GM19467 (cell line): ENCODE measurements around the gene PLD1.
A peak's percentile ranks its signal among the peaks of the same experiment; 100 is the strongest.
"Not testable (repeated sequence)": the region's sequence is repeated elsewhere in the genome, so short reads cannot be mapped to it uniquely, and the experiment has no call there.

ENCODE experiments used
- ATAC-seq: cut with Tn5 transposase; IDR thresholded peaks from one replicate; pipeline ENCODE4 v1.9.1; 2021; ENCODE audit warnings: mild to moderate bottlenecking, moderate library complexity; ENCODE audit not compliant: unreplicated experiment

The PLD1 gene

GRCh38 chr3:171809861-171810628 lies at the start of gene PLD1:
PLD1 (minus strand) TSS chr3:171810483; CDS start chr3:171738051, 72,432 bp downstream.
- ATAC-seq: peak; percentile 51

GRCh38 chr3:171858770-171859169 lies 48.5 kb upstream of the PLD1 start:
- not testable (repeated sequence) for ATAC-seq

GRCh38 chr3:171854649-171855305 lies 44.5 kb upstream of the PLD1 start:
- ATAC-seq: no peak

DNA sequence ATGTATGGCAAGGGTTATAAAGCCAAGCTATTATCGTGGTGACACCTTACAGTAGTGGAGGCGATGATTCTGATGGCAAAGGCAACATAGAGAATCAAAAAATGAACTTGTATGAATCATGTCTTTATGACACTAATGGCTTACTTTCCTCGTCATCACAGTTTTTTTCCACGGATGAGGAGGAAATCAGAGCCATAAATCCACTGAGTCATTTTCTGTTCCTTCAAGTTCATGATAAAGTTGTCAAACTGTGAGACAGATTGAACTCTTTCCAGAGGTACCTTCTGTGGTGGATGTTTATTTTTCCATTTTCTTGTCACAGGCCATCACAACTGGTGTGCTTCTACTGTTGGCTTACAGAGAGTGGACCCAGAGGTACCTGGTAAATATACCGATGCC lies 41.4 kb upstream of the PLD1 start:
- no peak for ATAC-seq

GRCh38 chr3:171850960-171851659 lies 40.8 kb upstream of the PLD1 start:
- ATAC-seq: no peak

DNA sequence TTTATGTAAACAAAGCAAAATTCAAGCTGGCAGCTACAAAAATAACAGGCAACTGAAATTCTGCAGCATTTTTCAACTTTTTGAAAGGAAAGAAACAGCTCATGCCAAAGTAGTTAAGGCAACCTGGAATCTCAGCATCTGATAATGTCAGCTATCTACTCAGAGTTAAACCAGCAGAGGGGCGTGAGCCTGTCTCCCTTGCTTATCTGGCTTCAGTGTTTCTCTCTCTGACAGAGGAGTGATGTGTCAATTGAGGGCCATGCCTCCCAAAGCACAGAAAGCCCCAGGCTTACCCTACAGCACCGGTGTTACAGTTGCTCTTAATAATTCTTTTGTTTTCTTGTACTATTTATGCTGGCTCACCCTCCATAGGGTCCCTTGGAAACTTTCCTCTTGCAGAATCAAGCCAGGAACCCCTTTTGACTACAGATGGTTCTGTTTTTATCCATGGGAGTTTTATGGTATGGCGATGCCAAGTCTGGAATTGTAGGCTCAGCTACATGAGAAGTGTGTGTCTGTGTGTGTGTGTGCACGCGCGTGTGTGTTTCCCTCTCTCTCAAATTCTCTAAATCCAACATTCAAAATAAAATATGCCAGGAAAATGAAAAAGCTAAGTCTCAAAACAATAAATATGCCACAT lies 40.2 kb upstream of the PLD1 start:
- no peak for ATAC-seq

DNA sequence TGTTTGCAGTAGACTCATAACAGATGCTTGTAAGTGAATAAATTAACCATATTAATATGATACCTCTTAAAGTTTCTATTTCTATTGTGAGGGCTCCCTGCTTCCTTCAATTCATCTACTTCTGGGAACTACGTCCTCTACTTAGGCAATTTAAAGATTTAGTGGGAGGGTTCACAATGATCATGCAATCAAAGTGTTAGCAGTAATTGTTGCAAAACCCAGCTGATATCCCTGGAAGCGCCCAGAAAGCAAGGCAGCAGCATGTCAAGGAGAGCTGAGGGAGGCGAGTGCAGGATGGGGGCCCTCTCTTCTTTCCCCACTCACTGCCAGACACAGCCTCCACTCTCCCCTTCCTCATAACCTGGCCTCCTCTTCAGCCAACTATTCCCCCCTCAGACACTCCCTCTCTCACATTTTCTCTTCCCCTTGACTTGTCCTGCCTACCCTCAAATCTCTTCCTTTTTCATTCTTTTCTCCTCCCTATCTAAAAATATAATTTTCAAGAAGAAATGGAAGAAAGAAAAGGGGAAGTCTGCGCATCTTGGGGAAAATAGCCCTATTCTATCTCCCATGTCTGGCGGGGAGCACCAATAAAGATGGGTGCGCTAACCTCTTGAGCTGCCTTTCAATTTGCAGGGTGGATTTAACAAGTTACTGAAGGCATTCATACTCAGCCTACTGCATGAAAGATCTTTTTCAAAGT lies 39.5 kb upstream of the PLD1 start:
- ATAC-seq: no peak

DNA sequence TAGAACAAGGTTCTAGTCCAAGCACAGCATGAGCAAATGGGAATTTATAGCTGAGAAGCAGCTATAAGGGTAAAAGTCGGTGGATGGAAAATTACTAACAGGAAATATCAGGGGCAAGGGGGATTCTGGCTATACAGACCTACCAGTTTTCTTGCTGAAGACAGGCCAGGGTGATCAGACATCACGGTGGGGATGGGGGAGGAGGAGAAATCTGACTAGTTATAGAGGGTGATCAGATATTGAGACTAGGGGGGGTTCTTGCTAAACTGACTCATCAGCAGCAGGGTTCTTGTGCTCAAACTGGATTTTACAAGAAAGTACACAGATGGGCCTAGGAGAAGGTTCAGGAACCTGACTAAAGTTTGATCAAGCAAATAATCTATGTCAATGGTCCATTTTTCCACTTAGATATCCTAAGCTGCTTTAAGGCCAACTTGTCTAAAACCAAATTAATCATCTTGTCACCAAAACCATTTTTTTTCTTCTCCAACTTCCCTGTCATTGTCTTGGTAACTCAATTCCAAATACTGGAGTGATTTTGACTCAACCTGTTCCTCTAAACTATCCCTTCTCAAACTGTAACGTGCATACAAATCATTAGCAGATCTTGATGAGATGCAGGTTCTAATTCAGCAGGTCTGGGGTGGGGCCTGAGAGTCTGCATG lies 37.4 kb upstream of the PLD1 start:
- ATAC-seq: no peak

DNA sequence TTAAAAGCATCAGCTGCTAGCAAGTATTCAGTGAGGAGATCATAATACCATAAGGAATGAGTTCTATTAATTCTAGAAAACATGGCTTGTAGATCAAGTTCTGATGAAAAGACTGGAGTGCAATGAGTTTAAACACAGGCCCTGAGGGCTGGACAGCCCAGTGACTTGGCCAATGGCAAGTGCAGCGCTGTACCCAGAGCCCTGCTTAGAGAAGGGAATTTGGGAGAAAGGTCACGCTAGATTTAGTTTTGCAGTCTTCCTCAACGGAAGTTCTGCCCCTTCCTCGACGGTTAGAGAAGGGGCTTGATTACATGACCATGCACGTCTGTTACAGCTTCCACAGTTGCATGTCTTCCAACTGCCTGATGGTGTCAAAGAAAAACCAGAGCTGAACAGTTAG lies 36.9 kb upstream of the PLD1 start:
- ATAC-seq: no peak

DNA sequence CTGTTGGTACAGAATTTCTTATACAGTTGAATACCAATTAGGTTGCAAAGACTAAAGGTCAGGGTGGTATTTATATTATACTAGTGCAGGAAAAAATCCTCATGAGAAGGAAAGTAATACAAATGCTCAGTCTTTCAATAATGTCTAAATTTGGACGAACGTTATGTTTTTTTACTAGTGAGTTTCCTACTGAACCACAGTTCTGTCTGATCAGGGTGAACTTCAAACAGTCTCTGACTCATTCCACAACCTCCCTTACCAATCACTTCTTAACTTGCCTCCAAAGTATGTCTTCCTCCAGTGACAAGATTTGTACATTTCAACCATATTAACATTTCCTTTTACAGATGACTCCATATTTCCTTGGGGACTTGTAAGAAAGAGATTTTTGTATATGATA lies 36.3 kb upstream of the PLD1 start:
- peak; percentile 90 for ATAC-seq

DNA sequence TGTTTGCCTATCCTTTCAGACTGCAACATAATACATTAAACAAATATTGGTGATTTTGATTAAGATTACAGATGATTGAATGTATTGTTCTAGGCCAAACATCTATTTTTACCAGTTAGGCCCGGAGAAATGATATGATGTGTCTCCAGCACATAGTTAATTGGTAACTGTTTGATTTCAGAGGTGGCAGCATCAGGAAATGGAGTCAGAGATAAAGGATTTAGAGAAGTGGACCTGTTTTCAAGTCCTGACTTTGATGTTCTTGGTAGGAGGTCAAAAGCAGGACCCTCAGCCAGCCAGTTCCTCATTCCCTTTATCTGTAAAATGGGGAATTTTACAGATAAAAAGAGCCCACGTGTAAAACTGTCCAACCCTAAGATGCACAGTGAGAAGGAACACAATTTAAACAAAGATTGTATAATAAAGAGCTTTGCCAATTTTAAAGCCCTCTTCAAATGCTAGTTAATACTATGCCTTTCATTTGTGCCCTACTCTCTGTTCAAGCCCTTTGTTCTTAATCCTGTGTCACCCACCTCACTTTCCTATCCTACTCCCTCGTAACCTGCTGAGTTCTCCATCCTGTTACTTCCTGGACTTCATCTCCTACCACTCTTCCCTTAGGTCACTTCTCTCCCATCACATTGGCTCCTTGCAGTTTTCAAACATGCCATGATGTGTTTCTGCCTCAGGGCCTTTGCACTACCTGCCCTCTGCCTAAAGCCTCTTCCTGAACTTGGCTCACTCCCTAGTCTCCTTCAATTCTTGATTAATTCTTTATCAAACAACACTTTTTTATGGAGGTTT lies 35.4 kb upstream of the PLD1 start:
- no peak for ATAC-seq

- ATAC-seq: no peak
These were observed 34.6 kb upstream of the PLD1 start for GRCh38 chr3:171844873-171845272.

DNA sequence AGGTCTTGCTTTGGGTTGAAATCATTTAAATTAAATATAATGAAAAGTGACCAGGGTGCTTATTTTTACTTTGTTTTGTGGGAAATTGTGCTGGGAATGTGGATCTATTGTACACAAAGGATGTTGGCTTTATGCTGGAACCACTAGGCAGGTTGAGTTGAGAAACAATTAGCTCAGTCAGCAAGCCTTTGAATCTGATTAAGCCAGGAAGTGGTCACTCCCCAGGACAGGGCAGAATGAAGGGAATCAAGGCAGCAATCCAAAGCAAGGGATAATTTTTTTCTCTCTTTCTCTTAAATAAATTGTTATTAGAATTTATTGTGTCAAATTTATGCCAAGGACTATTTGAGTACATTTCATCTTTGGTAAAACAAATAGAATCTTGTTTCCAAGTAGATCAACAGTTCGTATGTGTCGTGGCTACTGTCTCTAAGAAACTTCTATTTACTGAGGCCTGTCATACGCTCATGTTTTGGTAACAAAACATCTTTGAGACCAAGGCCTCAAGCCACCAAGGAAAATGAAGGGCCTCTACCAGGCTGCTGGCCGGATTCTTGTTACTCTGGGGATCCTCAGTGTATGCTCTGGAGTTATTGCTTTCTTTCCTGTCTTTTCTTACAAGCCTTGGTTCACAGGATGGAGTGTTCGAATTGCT lies 32.7 kb upstream of the PLD1 start, which contains the start of gene TMEM212:
Gene TMEM212 (plus strand): TSS at position 486 of the 655 bp plus-strand sequence. CDS start 35 bp downstream, at position 521.
- ATAC-seq: no peak

DNA sequence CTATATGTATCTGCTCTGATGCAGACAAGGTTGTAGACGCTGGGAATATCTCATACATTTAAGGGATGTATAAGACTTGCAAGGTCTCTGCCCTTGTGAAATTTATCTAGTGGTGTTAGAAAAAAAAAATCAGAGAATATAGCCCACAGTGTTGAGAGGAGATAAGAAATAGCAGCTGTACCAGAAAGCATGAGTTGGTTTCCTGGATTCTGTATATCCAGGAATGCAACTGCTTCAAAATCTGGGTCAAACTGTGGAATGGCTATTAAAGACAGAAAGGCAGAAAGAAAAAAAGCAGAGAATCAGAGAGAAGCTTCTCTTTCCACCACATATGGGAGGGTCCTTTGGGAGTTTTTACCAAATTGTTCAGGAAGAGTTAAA lies 31.3 kb upstream of the PLD1 start:
- ATAC-seq: no peak

DNA sequence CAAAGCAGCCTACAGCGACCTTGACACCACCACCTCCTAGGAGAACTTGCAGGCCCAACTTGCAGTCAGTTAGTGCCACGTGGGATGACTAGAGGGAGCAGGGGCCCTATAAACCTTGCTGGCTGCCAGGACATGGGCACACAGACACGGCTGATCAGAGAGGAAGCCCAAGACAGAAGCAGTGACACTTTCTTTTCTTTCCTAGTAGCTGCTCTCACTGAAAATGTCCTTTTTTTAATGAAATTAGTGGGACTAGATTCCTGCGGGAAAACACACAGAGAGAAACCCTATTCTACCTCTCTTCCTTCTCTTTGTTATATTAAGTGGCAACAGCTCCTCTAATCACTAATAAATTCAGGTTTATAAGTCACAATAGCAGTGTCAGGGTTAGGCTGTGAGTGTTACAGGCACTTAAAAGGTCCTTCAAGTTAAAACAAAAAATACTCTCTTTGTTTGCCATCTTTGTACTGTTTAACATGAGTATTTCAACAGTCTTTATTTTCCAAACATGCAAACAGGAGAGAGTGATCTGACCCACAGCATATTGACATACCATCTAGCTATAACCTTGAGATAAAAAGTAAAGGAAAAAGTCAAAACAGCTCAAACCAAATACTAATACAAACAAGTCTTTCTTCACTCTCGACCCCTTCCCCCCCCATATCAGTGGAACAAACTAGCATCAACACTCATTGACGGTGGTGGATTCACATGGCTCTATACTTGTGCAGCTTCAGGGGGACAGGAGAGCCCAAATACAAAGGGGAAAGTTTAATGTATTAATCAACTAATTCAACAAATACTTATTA lies 30.7 kb upstream of the PLD1 start:
- ATAC-seq: no peak

- no peak for ATAC-seq
These were observed 30.1 kb upstream of the PLD1 start for GRCh38 chr3:171840445-171840810.

DNA sequence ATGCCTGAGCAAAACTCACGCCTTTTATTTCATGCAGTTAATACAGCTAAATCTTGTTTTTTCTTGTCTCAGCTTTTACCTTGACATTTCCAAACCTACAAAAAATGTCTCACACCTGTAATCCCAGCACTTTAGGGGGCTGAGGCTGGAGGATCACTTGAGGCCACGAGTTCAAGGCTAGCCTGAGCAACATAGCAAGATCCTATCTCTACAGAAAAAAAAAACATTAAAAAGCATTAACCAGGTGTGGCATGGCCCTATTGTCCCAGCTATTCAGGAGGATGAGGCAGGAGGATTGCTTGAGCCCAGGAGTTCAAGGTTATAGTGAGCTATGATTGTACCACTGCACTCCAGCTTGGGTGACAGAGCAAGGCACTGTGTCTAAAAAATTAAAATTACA lies 29.0 kb upstream of the PLD1 start:
- ATAC-seq: no peak

DNA sequence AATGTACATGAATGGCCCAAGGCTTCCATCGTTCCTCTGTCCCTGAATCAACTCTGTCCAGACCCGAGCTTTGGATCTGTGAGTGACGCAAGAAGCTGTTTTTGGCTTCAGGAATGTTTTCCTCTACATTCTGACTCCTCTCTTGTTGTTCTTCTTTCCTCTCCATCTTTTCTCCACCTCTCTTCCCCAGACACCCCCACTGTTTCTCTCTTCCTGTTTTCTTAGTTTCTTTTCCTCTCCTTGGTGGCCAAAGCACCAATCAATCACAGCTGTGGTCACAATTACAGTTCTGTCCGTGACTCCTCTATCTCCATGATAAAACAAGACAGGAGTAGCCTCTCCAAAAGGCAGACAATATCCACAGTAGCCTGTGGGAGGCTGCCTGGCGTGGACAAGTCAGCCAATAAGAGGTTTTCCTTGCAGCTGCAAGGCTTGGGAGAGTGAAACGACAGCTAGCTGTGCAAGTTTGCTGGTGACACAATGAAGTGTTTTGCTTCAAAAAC lies 28.0 kb upstream of the PLD1 start:
- ATAC-seq: no peak
